Right renal pelvis (tissue), 4 donors: ENCODE results near the gene RAB17. TPM values are rescaled to one million over a fixed set of nuclear protein-coding genes. Genes with fewer than 3 reads are reported as not detected.

Source experiments
- polyA plus RNA-seq, 4 donors: library from polyadenylated mRNA; unstranded; fragments of 120-200 nt; gene quantifications; one replicate each; pipeline ENCODE4 v1.2.1, GENCODE V29; 2013; ENCODE audit not compliant: insufficient read length in 4 of 4

The RAB17 gene
- polyA plus RNA-seq, 4 donors, result 11.5 to 15.1 (median 13.3) TPM

Other genes starting within 250 kb of the RAB17 start
- gene COL6A3, start 176.6 kb downstream of the RAB17 start, polyA plus RNA-seq, result 100 to 1,000 TPM; 233 to 270 (median 248) TPM
- gene MLPH, start 103.5 kb downstream of the RAB17 start, polyA plus RNA-seq, result 1 to 10 TPM; 1.1 to 6.7 (median 2.5) TPM
- not detected for gene PRLH, start 24.2 kb downstream of the RAB17 start, polyA plus RNA-seq
- gene LRRFIP1, start 36.9 kb upstream of the RAB17 start, polyA plus RNA-seq, result 10 to 100 TPM; 76.4 to 97.5 (median 87.9) TPM
- under 1 TPM; 0.44 to 0.90 (median 0.62) TPM for gene RBM44, start 208.0 kb upstream of the RAB17 start, polyA plus RNA-seq